HepG2 (cell line): ENCODE results near the gene NPPA. TPM values are rescaled to one million over a fixed set of nuclear protein-coding genes. Genes with fewer than 3 reads are reported as not detected.

Experiments
- ATAC-seq: fragments of 200-7000 bp; cut with Tn5 transposase; 3 replicates; pipeline ENCODE4 v1.9.1; 2020; ENCODE audit warnings: mild to moderate bottlenecking, moderate library complexity
- BruUV-seq: library from RNA; stranded (reverse); fragments of 400-500 nt; replicated peaks from 2 replicates; lab custom pipeline; 2021; lab: Mats Ljungman, UMichigan
- CTCF ChIA-PET: fragments of 300-600 bp; formaldehyde crosslinking; extraction: SDS; loops from one replicate; lab custom pipeline; 2021; ENCODE audit warnings: low total read pairs, inconsistent platforms, low intra/inter-chr PET ratio; lab: Yijun Ruan, JAX
- POLR2A ChIA-PET: fragments of 350-600 bp; sonication (Branson Sonifier 250); formaldehyde crosslinking; loops from one replicate; lab custom pipeline; 2020; ENCODE audit warnings: antibody characterized with exemption, inconsistent platforms; lab: Yijun Ruan, JAX
- DNase-seq: peaks from one replicate; pipeline ENCODE4 v3.0.0-alpha.2; 2015; ENCODE audit warnings: low spot score
- FAIRE-seq: peaks from 3 replicates; lab custom pipeline; 2011; peaks lifted over from hg19 to GRCh38; lab: Jason Lieb, UNC
- H2AFZ ChIP-seq: one replicate; pipeline ENCODE4 v1.6.1; 2011; ENCODE audit warnings: low read length, inconsistent platforms
- H3K27ac ChIP-seq: fragments of 300-600 bp; 3 replicates; pipeline ENCODE4 v1.8.0; 2011; ENCODE audit warnings: mixed run types, mild to moderate bottlenecking, mixed read lengths, low read length, inconsistent platforms; ENCODE audit not compliant: insufficient read depth; ENCODE audit errors: extremely low read length
- H3K27me3 ChIP-seq, 2 experiments: fragments of 200-600 bp in 1 of 2; 2 replicates in 1 of 2; 3 replicates in 1 of 2; pipeline versions ENCODE4 v1.6.0 to v1.8.0; 2011; ENCODE audit warnings: low read length in 2 of 2, mild to moderate bottlenecking in 2 of 2, moderate library complexity in 2 of 2, inconsistent platforms in 1 of 2; ENCODE audit not compliant: insufficient read depth in 2 of 2, control insufficient read depth in 1 of 2
- H3K36me3 ChIP-seq, 2 experiments: fragments of 200-600 bp in 1 of 2; replicated peaks in 1 of 2; 2 replicates in 1 of 2; 3 replicates in 1 of 2; pipeline versions ENCODE4 v1.5.1 to v1.8.0; 2011; ENCODE audit warnings: low read length in 2 of 2, inconsistent platforms in 1 of 2; ENCODE audit not compliant: insufficient read depth in 2 of 2, control insufficient read depth in 1 of 2
- H3K4me1 ChIP-seq: 2 replicates; pipeline ENCODE4 v1.5.1; 2012; ENCODE audit warnings: low read length, inconsistent platforms; ENCODE audit not compliant: insufficient read depth
- H3K4me2 ChIP-seq: 2 replicates; pipeline ENCODE4 v1.6.0; 2011; ENCODE audit warnings: low read depth, low read length, inconsistent platforms
- H3K4me3 ChIP-seq, 3 experiments: fragments of 200-600 bp in 1 of 3; sonication (generic), shearing (Covaris generic) in 1 of 3; replicated peaks in 1 of 3; 2 replicates each; pipeline ENCODE4 v1.5.1; 2011 to 2016; ENCODE audit warnings: low read length in 3 of 3, inconsistent platforms in 2 of 3, low read depth in 2 of 3, mild to moderate bottlenecking in 2 of 3, control low read depth in 1 of 3, mixed read lengths in 1 of 3; ENCODE audit not compliant: insufficient read depth in 1 of 3
- H3K79me2 ChIP-seq: one replicate; pipeline ENCODE4 v1.6.1; 2011; ENCODE audit warnings: low read length, inconsistent platforms; ENCODE audit not compliant: insufficient read depth
- H3K9ac ChIP-seq: 2 replicates; pipeline ENCODE4 v1.6.0; 2011; ENCODE audit warnings: mild to moderate bottlenecking, low read depth, low read length, inconsistent platforms; ENCODE audit not compliant: insufficient read depth
- H3K9me3 ChIP-seq: 2 replicates; pipeline ENCODE4 v1.5.1; 2012; ENCODE audit warnings: mild to moderate bottlenecking, low read length
- H4K20me1 ChIP-seq: 2 replicates; pipeline ENCODE4 v1.6.0; 2011; ENCODE audit warnings: inconsistent platforms, mild to moderate bottlenecking, low read length, moderate library complexity; ENCODE audit not compliant: insufficient read depth
- CEBPB ChIP-seq: IDR thresholded peaks from 2 replicates; pipeline ENCODE4 v1.6.1; 2011; ENCODE audit warnings: low read depth, low read length, improper control_type of control experiment, borderline replicate concordance
- ZNF337 ChIP-seq: sonication (generic); formaldehyde crosslinking; IDR thresholded peaks from 2 replicates; pipeline ENCODE4 v1.5.1; 2020; ENCODE audit warnings: missing genetic modification reagents, low read depth, mild to moderate bottlenecking, borderline replicate concordance
- WGBS: methylation state at CpG from one replicate; pipeline ENCODE4 v1.1.6; 2017; ENCODE audit warnings: low lambda C conversion rate; 5-methylcytosine and 5-hydroxymethylcytosine counted together
- in situ Hi-C: cut with HindIII; loops from 2 replicates; pipeline ENCODE4 v1.10.0; 2017; ENCODE audit warnings: low pct_unique_long_range_greater_than_20kb; ENCODE audit not compliant: extremely low pct_ligation_motif_present
- intact Hi-C: fragments of 100-400 bp; cut with micrococcal nuclease; formaldehyde crosslinking; loops from one replicate; pipeline ENCODE4 v1.10.0; 2022; ENCODE audit not compliant: unreplicated experiment
- polyA plus RNA-seq, 8 experiments: library from polyadenylated mRNA; depleted of rRNA in 3 of 8; stranded (reverse) in 7 of 8; unstranded in 1 of 8; fragments of >200 nt; fragmentation: Illumina TruSeq in 4 of 8; extraction: Trizol in 4 of 8; gene quantifications; 2 replicates each; pipeline versions ENCODE4 v1.2.1 to v1.2.3, GENCODE V29; 2011 to 2016; ENCODE audit warnings: low read depth in 4 of 8, missing spikeins in 1 of 8, mixed read lengths in 1 of 8; ENCODE audit not compliant: insufficient read depth in 1 of 8
- small RNA-seq, 3 experiments: library from RNA; depleted of rRNA; stranded (forward); fragments of <200 nt; gene quantifications; one replicate each; pipeline ENCODE3, GENCODE V24; 2012; ENCODE audit warnings: low read depth in 2 of 3, low replicate concordance in 1 of 3; ENCODE audit not compliant: insufficient read length in 3 of 3, insufficient read depth in 2 of 3
- total RNA-seq, 5 experiments: library from RNA; depleted of rRNA; stranded (reverse); fragments of >200 nt; fragmentation: Illumina TruSeq; extraction: Trizol; gene quantifications; 2 replicates each; pipeline ENCODE4 v1.2.3, GENCODE V29; 2016; ENCODE audit warnings: low read depth in 1 of 5

Gene NPPA
- total and polyA plus RNA-seq, 2 of the 13 experiments (the other 11 are each of a cell fraction or from before 2014, with no cell fraction given) = not detected

- Histone ChIP-seq H3K4me2 (no peak overlapping the region), H3K4me1 (no peaks in the 10 kb centered on the region), H3K9ac (no peak overlapping the region), H2AFZ (no peak overlapping the region), H3K9me3 (no peaks in the 10 kb centered on the region), H4K20me1 (no peaks in the 10 kb centered on the region), H3K4me3 (no peak overlapping the region), H3K36me3 (peaks cover 5 to 15% of the 10 kb centered on the region in 2 experiments; a peak in 1 of 5 replicates), H3K27ac (no peak overlapping the region), H3K27me3 (no peaks in the 10 kb centered on the region), H3K79me2 (no peaks in the 10 kb centered on the region)
- ChIA-PET CTCF (no interaction called here), POLR2A (interaction anchor here (1.0 kb wide), 1 partner anchor 9 kb away, joined by 3 read pairs; no protein-coding TSS in a partner anchor)
- intact Hi-C loops (no loop called here), in situ Hi-C loops (no loop called here)
- no peak for FAIRE-seq
- ATAC-seq = no peak
- BruUV-seq = no TSS peak
- no peak for DNase-seq
- TF ChIP-seq CEBPB = peak; percentile 32; the same call in 1 of the 2 replicates
- no peak for TF ChIP-seq ZNF337
- 92% methylated on average over 15 of the region's 15 CpGs for WGBS
Observed at GRCh38 chr1:11796036-11796828, 51.4 kb downstream of the NPPA start.

Small RNA genes within 50 kb of the gene (small RNA-seq; reads per million reads assigned to genes)
- gene RF02156 (0 reads per million in 3 experiments), gene RF02157 (0 reads per million in 3 experiments), gene RF02158 (0 reads per million in 3 experiments)

Other genes starting within 250 kb of the NPPA start
- 112 and 118 TPM in 2 replicates for gene FBXO2, start 193.4 kb downstream of the NPPA start, total RNA-seq (2016; rRNA removed; fragmentation: Illumina TruSeq; extraction: Trizol)
- 79.1 and 79.3 TPM in 2 replicates for gene FBXO2, start 193.4 kb downstream of the NPPA start, polyA plus RNA-seq (2011; rRNA removed)
- gene FBXO44, start 192.9 kb downstream of the NPPA start, total RNA-seq (2016; rRNA removed; fragmentation: Illumina TruSeq; extraction: Trizol) = 13.4 and 22.4 TPM in 2 replicates
- 27.9 and 31.2 TPM in 2 replicates for gene FBXO44, start 192.9 kb downstream of the NPPA start, polyA plus RNA-seq (2011; rRNA removed)
- gene FBXO6, start 183.6 kb downstream of the NPPA start, total RNA-seq (2016; rRNA removed; fragmentation: Illumina TruSeq; extraction: Trizol) = 10.0 and 10.7 TPM in 2 replicates
- gene FBXO6, start 183.6 kb downstream of the NPPA start, polyA plus RNA-seq (2011; rRNA removed) = 8.0 and 8.1 TPM in 2 replicates
- 37.6 and 53.8 TPM in 2 replicates for gene MAD2L2, start 166.6 kb downstream of the NPPA start, total RNA-seq (2016; rRNA removed; fragmentation: Illumina TruSeq; extraction: Trizol)
- gene MAD2L2, start 166.6 kb downstream of the NPPA start, polyA plus RNA-seq (2011; rRNA removed) = 51.8 and 53.0 TPM in 2 replicates
- gene DRAXIN, start 156.1 kb downstream of the NPPA start, total RNA-seq (2016; rRNA removed; fragmentation: Illumina TruSeq; extraction: Trizol) = 0.02 TPM in 1 of 2 replicates, not detected in the other
- not detected in 2 replicates for gene DRAXIN, start 156.1 kb downstream of the NPPA start, polyA plus RNA-seq (2011; rRNA removed)
- gene AGTRAP, start 111.6 kb downstream of the NPPA start, total RNA-seq (2016; rRNA removed; fragmentation: Illumina TruSeq; extraction: Trizol) = 15.7 and 32.0 TPM in 2 replicates
- gene AGTRAP, start 111.6 kb downstream of the NPPA start, polyA plus RNA-seq (2011; rRNA removed) = 28.3 and 35.4 TPM in 2 replicates
- not detected in 2 replicates for gene C1orf167, start 85.6 kb downstream of the NPPA start, total RNA-seq (2016; rRNA removed; fragmentation: Illumina TruSeq; extraction: Trizol)
- gene C1orf167, start 85.6 kb downstream of the NPPA start, polyA plus RNA-seq (2011; rRNA removed) = not detected in 2 replicates
- 5.0 and 8.2 TPM in 2 replicates for gene MTHFR, start 41.8 kb downstream of the NPPA start, total RNA-seq (2016; rRNA removed; fragmentation: Illumina TruSeq; extraction: Trizol)
- gene MTHFR, start 41.8 kb downstream of the NPPA start, polyA plus RNA-seq (2011; rRNA removed) = 3.8 and 6.8 TPM in 2 replicates
- gene CLCN6, start 41.6 kb downstream of the NPPA start, total RNA-seq (2016; rRNA removed; fragmentation: Illumina TruSeq; extraction: Trizol) = 10.1 and 19.3 TPM in 2 replicates
- 14.9 and 19.9 TPM in 2 replicates for gene CLCN6, start 41.6 kb downstream of the NPPA start, polyA plus RNA-seq (2011; rRNA removed)
- gene NPPB, start 11.2 kb upstream of the NPPA start, total RNA-seq (2016; rRNA removed; fragmentation: Illumina TruSeq; extraction: Trizol) = not detected in 2 replicates
- 1.9 and 3.7 TPM in 2 replicates for gene NPPB, start 11.2 kb upstream of the NPPA start, polyA plus RNA-seq (2011; rRNA removed)
- 47.7 and 76.0 TPM in 2 replicates for gene KIAA2013, start 78.6 kb upstream of the NPPA start, total RNA-seq (2016; rRNA removed; fragmentation: Illumina TruSeq; extraction: Trizol)
- gene KIAA2013, start 78.6 kb upstream of the NPPA start, polyA plus RNA-seq (2011; rRNA removed) = 141 and 163 TPM in 2 replicates
- gene PLOD1, start 86.9 kb upstream of the NPPA start, total RNA-seq (2016; rRNA removed; fragmentation: Illumina TruSeq; extraction: Trizol) = 31.0 and 70.1 TPM in 2 replicates
- 318 and 361 TPM in 2 replicates for gene PLOD1, start 86.9 kb upstream of the NPPA start, polyA plus RNA-seq (2011; rRNA removed)
- 60.9 and 76.3 TPM in 2 replicates for gene MFN2, start 132.7 kb upstream of the NPPA start, total RNA-seq (2016; rRNA removed; fragmentation: Illumina TruSeq; extraction: Trizol)
- 38.7 and 41.0 TPM in 2 replicates for gene MFN2, start 132.7 kb upstream of the NPPA start, polyA plus RNA-seq (2011; rRNA removed)
- 23.6 and 35.2 TPM in 2 replicates for gene MIIP, start 171.7 kb upstream of the NPPA start, total RNA-seq (2016; rRNA removed; fragmentation: Illumina TruSeq; extraction: Trizol)
- gene MIIP, start 171.7 kb upstream of the NPPA start, polyA plus RNA-seq (2011; rRNA removed) = 23.0 and 31.1 TPM in 2 replicates
- not detected in 2 replicates for gene TNFRSF8, start 215.5 kb upstream of the NPPA start, total RNA-seq (2016; rRNA removed; fragmentation: Illumina TruSeq; extraction: Trizol)
- gene TNFRSF8, start 215.5 kb upstream of the NPPA start, polyA plus RNA-seq (2011; rRNA removed) = not detected in 2 replicates